NCI-H82 treated with DMSO at 0.1 percent for 48 hours (cell line): ENCODE results near the gene NR4A1.

Experiments
- DNase-seq: peaks from one replicate; lab custom pipeline; 2025; ENCODE audit not compliant: unreplicated experiment; lab: John Stamatoyannopoulos, UW

NR4A1 gene

DNA sequence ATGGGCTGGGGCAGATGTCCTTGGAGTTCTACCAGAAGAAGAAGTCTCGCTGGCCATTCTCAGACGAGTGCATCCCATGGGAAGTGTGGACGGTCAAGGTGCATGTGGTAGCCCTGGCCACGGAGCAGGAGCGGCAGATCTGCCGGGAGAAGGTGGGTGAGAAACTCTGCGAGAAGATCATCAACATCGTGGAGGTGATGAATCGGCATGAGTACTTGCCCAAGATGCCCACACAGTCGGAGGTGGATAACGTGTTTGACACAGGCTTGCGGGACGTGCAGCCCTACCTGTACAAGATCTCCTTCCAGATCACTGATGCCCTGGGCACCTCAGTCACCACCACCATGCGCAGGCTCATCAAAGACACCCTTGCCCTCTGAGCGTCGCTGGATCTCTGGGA is 25.6 kb downstream of the NR4A1 start:
- DNase-seq: no peak

DNA sequence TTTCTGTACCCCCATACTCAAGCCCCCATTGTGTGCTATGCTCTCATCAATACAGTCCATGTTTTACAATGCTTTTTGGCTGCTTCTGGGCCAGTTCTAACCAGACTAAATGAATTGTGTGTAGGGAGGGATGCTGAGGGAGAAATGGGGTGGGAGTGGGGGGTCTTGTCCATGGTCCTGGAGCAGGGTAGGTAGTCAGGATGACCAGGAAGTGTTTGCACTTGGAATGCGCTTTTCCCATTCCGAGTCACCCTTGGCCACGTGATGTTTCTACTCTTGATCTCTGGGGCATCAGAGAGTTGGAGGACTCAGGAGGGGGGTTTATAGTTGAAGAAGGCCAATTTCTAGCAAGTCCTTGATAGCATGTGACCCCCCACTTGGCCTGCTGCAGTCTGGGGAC is 27.0 kb downstream of the NR4A1 start:
- DNase-seq: no peak

DNA sequence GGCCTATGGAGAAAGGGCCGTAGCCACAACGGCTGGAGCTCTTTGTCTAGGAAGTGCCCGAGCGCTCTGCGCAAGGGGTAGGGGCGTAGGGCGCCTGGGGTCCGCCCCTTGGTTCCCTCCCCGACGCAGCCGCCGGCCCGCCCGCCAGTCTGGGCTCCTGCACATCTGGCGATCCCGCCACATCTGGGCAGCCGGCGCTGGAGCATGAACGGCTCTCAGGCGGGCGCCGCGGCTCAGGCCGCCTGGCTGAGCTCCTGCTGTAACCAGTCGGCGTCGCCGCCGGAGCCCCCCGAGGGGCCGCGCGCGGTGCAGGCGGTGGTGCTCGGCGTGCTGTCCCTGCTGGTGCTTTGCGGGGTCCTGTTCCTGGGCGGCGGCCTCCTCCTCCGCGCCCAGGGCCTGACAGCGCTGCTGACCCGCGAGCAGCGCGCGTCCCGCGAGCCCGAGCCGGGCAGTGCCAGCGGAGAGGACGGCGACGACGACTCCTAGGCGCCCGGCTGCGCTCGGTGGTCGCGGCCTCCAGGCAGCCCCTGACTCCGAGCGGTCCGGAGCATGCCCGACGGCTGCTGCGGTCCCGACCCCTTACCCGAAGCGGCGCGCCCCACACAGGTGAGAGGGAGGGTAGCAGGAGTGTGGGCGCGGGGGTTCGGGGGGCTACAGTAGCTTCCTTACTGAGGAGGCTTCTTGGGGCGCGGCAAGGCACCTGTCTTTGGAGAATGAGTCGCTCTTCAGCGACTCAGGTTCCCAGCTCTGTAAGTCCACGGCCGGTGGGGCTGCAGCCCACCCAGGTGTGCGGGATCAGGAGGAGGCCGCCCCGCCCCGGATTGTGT is 28.5 kb downstream of the NR4A1 start, which contains the start of gene SMIM41:
SMIM41 (plus strand) TSS at position 129 of the 827 bp plus-strand sequence; CDS start at position 205, 76 bp downstream.
- no peak for DNase-seq

- DNase-seq: no peak
Observed at GRCh38 chr12:52080403-52081251, 29.4 kb downstream of the NR4A1 start.

- DNase-seq: no peak
Observed at GRCh38 chr12:52081263-52081733, 30.1 kb downstream of the NR4A1 start.

- no peak for DNase-seq
Observed at GRCh38 chr12:52082026-52082668, 30.9 kb downstream of the NR4A1 start.

- DNase-seq: no peak
Observed at GRCh38 chr12:52082669-52082987, 31.4 kb downstream of the NR4A1 start.

DNA sequence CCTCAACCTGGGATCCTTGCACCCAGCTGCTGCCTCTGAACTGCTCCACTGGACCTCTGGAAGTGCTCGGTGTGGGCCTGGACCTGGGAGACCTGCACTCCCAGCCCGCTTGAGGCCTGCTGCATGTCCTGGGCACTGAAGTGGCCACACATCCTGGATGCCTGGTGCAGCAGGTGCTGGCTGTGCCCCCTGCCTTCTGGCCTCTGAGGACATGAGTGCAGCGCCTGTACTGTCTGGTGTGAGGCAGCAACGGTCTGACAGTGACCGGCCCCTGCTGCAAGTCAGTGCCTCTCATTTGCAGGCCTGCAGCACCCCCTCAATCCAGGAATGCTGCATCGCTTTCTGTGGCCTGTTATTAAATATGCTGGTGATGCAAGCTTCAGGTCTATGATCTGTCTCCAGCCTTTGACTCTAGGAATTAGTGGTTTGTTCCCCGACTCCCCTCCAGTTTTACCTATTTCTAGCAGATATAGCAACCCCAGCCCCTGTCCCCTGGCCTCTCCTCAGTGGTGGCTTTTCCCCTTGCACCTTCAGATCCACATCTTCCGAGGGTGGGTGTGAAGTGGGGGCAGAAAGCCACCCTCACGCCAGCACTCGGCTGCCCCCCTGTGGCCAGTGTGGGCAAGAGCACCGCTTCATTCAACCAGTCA is 31.9 kb downstream of the NR4A1 start:
- DNase-seq: peak; percentile 14

DNA sequence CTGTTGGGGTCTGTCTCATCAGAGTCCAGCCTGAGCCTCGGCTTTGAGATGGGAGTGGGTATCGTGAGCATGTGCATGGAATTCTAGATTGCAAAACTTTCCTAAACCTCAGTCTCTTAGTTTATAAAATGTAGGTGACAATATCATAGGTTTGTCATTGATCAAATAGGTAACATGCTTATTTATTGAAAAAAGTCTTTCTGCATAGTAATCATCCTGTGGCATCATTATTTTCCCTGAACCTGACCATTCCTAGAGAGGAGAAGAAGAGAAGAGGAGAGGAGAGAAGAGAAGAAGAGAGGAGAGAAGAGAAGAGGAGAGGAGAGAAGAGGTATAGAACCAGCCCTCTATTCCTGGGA is 32.4 kb downstream of the NR4A1 start:
- DNase-seq: no peak

GRCh38 chr12:52084491-52085231 is 33.4 kb downstream of the NR4A1 start:
- DNase-seq: no peak

DNA sequence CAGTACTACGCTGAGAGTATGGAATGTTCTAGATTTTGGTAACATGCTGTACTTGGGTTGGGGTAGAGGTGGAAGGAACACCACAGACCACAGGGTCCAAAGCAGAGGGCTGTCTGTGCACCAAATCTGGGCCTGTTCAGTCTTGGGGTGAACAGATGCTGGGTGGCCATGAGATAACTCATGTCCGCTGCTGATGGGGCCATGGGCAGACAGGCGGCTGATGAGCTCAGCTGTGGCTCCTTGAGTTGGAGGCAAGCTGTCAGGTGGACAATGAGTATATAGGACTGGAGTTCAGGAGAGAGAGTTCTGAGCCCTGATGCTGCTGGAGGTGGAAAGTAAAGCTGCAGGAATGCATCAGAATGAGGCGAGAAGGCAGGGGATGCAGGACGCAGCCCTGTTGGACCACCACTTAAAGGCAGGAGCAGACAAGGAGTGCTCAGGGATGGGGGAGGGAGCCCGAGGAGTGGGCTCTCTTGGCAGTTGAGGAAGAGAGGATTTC is 34.5 kb downstream of the NR4A1 start:
- no peak for DNase-seq

GRCh38 chr12:52086366-52086765 is 35.1 kb downstream of the NR4A1 start:
- DNase-seq: no peak

DNA sequence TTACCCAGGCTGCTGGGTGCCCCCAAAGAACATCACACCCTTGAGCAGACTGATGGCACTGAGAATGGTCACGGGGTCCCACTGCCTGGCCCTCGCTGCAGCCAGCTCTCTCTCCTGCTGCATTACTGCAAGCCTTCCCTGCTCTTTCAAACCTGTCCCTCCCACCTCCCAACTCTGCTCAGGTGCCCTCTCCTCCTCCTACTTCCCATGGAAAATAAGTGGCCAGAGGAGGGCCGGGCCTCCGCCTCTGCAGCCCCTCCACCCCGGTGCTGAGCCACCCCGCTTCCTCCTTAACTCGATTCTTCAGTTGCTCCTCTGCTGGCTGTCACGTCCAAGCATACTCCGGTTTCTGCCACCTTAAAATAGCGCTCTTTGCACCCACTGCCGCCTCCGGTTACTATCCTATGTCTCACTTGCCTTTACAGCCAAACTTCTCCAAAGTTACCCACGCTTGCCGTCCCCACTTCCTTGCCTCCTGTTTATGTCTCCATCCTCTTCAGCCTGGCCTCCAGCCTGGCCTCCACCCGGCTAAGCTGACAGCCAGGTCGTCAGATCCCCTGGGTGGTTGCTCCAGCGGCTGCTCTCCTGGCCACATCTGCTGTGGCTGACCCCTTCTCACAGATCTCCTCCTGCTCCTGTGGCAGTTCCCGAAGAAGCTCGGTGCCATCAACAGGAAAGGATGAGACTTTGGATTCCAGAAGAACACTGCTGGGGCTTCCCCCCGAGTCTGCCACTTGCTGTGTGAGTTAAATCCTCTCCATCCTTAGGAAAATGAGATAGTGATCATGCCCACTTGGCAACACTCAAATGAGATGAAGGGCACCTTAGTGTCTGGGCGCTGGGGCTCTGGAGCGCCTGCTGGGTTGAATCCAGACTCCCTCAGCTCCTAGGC is 35.9 kb downstream of the NR4A1 start:
- DNase-seq: no peak

- no peak for DNase-seq
Observed at GRCh38 chr12:52087961-52088820, 36.9 kb downstream of the NR4A1 start.

- DNase-seq: no peak
Observed at GRCh38 chr12:52089491-52089890, 38.2 kb downstream of the NR4A1 start.

GRCh38 chr12:52090291-52090690 is 39.0 kb downstream of the NR4A1 start:
- no peak for DNase-seq

DNA sequence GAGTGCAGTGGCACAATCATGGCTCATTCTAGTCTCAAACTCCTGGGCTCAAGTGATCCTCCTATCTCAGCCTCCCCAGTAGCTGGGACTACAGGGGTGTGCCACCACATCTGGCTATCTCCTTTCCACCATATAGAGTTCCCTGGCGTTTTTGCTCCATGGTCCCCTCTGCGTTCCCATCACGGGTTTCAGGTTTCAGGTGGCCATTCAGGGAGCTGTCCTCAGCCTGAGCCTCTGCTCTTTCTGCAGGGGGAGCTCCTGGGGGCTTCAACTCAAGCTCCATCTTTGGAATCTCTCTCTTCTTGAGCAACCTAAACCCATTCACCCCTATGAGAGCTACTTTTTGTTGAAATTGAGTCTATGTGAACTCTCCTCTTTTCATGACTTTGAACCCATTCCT is 39.8 kb downstream of the NR4A1 start:
- no peak for DNase-seq

GRCh38 chr12:52091869-52092268 is 40.6 kb downstream of the NR4A1 start:
- no peak for DNase-seq
